GM21528 (cell line): ENCODE measurements around the gene SLC23A2.

Source experiments
- ATAC-seq: cut with Tn5 transposase; IDR thresholded peaks from one replicate; pipeline ENCODE4 v1.9.1; 2021; ENCODE audit warnings: mild to moderate bottlenecking, moderate library complexity; ENCODE audit not compliant: unreplicated experiment, low FRiP score

Gene SLC23A2

GRCh38 chr20:4910951-4911350 is 90.4 kb downstream of the SLC23A2 start:
- no peak for ATAC-seq

- no peak for ATAC-seq
Observed at GRCh38 chr20:4905613-4906012, 95.7 kb downstream of the SLC23A2 start.

- ATAC-seq = no peak
Observed at GRCh38 chr20:4905195-4905594, 96.1 kb downstream of the SLC23A2 start.

- no peak for ATAC-seq
Observed at GRCh38 chr20:4904127-4904860, 97.0 kb downstream of the SLC23A2 start.

GRCh38 chr20:4902788-4903187 is 98.5 kb downstream of the SLC23A2 start:
- ATAC-seq = no peak

- no peak for ATAC-seq
Observed at GRCh38 chr20:4901031-4901818, 100.1 kb downstream of the SLC23A2 start.

- no peak for ATAC-seq
Observed at GRCh38 chr20:4898282-4899244, 102.7 kb downstream of the SLC23A2 start.

GRCh38 chr20:4897600-4897999 is 103.7 kb downstream of the SLC23A2 start:
- no peak for ATAC-seq

- ATAC-seq = no peak
Observed at GRCh38 chr20:4896971-4897497, 104.3 kb downstream of the SLC23A2 start.

- ATAC-seq = no peak
Observed at GRCh38 chr20:4896119-4896702, 105.1 kb downstream of the SLC23A2 start.

- ATAC-seq = no peak
Observed at GRCh38 chr20:4894981-4895381, 106.3 kb downstream of the SLC23A2 start.

GRCh38 chr20:4894409-4894808 is 106.9 kb downstream of the SLC23A2 start:
- no peak for ATAC-seq

GRCh38 chr20:4893709-4894108 is 107.6 kb downstream of the SLC23A2 start:
- no peak for ATAC-seq

GRCh38 chr20:4891997-4892396 is 109.3 kb downstream of the SLC23A2 start:
- no peak for ATAC-seq

- ATAC-seq = no peak
Observed at GRCh38 chr20:4891190-4891763, 110.0 kb downstream of the SLC23A2 start.

GRCh38 chr20:4889446-4889845 is 111.9 kb downstream of the SLC23A2 start:
- ATAC-seq = no peak

- ATAC-seq = no peak
Observed at GRCh38 chr20:4887586-4887985, 113.7 kb downstream of the SLC23A2 start.

GRCh38 chr20:4886771-4887527 is 114.4 kb downstream of the SLC23A2 start:
- no peak for ATAC-seq

GRCh38 chr20:4885877-4886276 is 115.4 kb downstream of the SLC23A2 start:
- no peak for ATAC-seq
